ENCODE data around the gene GLS.

Gene GLS

DNA sequence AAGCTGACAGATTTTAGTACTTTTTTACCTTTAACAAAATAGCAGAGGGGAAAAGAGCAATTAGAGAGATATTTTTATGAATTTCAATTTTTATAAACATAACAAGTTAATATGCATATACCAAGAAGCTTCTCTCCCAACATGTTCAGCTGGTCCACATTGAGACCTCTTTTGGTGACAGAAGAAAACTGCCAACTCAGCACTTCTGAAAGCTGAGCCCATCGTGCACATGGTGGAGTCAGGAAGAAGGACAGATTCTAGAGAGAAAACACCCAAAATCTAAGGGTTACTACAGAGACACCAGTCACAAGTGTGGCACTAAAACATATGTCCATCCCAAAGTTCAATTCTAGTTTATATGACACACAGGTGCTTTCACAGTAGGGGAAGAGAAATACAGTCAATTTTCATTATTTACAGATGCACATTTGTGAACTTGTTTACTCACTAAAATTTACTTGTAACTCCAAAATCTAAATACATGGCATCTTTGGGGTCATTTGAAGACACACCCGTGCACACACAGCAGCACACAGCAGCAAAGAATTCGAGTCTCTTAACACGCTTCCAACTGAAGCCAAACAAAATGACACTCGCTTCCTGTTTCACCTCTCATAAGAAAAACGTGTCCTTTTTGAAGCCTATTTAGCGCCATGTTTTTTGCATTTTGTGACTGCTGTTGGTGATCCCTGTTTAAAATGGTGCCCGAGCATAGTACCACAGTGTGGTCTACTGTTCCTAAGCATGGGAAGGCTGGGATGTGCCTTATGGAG lies 101.8 kb downstream of the GLS start:
- Histone ChIP-seq H2BK15ac (ENCODE audit: low read depth, poor library complexity, severe bottlenecking) (no peak overlapping the region), H3K4me2 (ENCODE audit: low read length, poor library complexity, severe bottlenecking) (no peak overlapping the region), H4K91ac (ENCODE audit: low read length) (no peak overlapping the region), H3K14ac (ENCODE audit: low read length in 2 of 2) (no peak overlapping the region), H3K4me3 (ENCODE audit: insufficient read depth in 1 of 2, low read depth in 1 of 2, low read length in 2 of 2) (no peak overlapping the region), H3K23ac (ENCODE audit: low read length in 2 of 2) (no peak overlapping the region), H2BK12ac (ENCODE audit: low read length in 2 of 2) (no peak overlapping the region), H3K36me3 (ENCODE audit: control insufficient read depth in 1 of 2, insufficient read depth in 2 of 2, low read depth in 1 of 2, low read length in 2 of 2) (peaks cover 49 to 100% of the 10 kb centered on the region in 2 experiments), H3K18ac (ENCODE audit: low read depth in 1 of 2, low read length in 2 of 2) (no peak overlapping the region), H3K4ac (ENCODE audit: low read depth in 1 of 2, low read length in 2 of 2) (no peak overlapping the region), H3K27ac (ENCODE audit: low read length, poor library complexity, severe bottlenecking) (no peak overlapping the region), H3K9ac (ENCODE audit: low read length) (no peak overlapping the region), H2BK5ac (ENCODE audit: low read depth, low read length, poor library complexity, severe bottlenecking) (no peak overlapping the region), H4K8ac (ENCODE audit: low read length) (no peak overlapping the region), H3K9me3 (ENCODE audit: control insufficient read depth, low read length) (no peaks in the 10 kb centered on the region), H2BK120ac (ENCODE audit: low read depth, low read length) (no peak overlapping the region), H3K27me3 (ENCODE audit: control insufficient read depth in 1 of 2, insufficient read depth in 1 of 2, low read length in 2 of 2) (no peaks in the 10 kb centered on the region), H3K4me1 (ENCODE audit: control insufficient read depth, insufficient read depth, low read depth, low read length) (peaks cover 11% of the 10 kb centered on the region), H3K79me1 (replicated peaks; ENCODE audit: low read length, poor library complexity, severe bottlenecking) (peaks cover 18% of the 10 kb centered on the region), H2AFZ (ENCODE audit: low read depth, low read length) (no peak overlapping the region), H2AK5ac (ENCODE audit: low read length, severe bottlenecking) (no peak overlapping the region)
- WGBS = 98% methylated on average over 8 of the region's 8 CpGs
- DNase-seq = no peak

DNA sequence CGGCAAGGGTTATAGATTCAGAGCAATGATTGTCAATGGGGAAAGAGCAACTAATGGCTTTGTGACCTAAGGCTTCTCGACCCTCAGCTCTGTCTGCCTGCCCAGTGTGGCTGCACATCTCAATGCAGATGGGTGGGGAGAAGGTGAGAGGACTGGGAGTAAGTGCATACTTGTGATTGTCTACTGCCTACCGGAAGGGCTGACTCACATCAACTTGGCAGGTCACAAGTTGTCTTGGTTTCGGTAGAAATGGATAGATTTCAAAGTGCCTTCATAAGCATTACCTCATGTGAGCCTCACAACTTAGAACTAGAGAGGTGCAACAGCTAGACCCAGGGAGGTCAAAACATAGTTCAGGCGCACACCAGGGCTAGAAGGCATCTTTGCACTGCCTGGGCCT lies 104.0 kb downstream of the GLS start:
- H3K4ac ChIP-seq (ENCODE audit: low read depth in 1 of 2, low read length in 2 of 2) = no peak overlapping the region
- H3K4me3 ChIP-seq (ENCODE audit: insufficient read depth in 1 of 2, low read depth in 1 of 2, low read length in 2 of 2) = no peak overlapping the region
- no peak overlapping the region for H4K91ac ChIP-seq (ENCODE audit: low read length)
- H3K9ac ChIP-seq (ENCODE audit: low read length) = peak overlapping the region; percentile 23
- no peak overlapping the region for H2BK12ac ChIP-seq (ENCODE audit: low read length in 2 of 2)
- H3K23ac ChIP-seq (ENCODE audit: low read length in 2 of 2) = no peak overlapping the region
- H3K27ac ChIP-seq (ENCODE audit: low read length, poor library complexity, severe bottlenecking) = no peak overlapping the region
- no peak overlapping the region for H3K4me2 ChIP-seq (ENCODE audit: low read length, poor library complexity, severe bottlenecking)
- H3K4me1 ChIP-seq (ENCODE audit: control insufficient read depth, insufficient read depth, low read depth, low read length) = peaks cover 9% of the 10 kb centered on the region
- H3K14ac ChIP-seq (ENCODE audit: low read length in 2 of 2) = no peak overlapping the region
- no peak overlapping the region for H2BK15ac ChIP-seq (ENCODE audit: low read depth, poor library complexity, severe bottlenecking)
- no peak overlapping the region for H2BK5ac ChIP-seq (ENCODE audit: low read depth, low read length, poor library complexity, severe bottlenecking)
- H2BK120ac ChIP-seq (ENCODE audit: low read depth, low read length) = no peak overlapping the region
- no peak overlapping the region for H3K18ac ChIP-seq (ENCODE audit: low read depth in 1 of 2, low read length in 2 of 2)
- H2AFZ ChIP-seq (ENCODE audit: low read depth, low read length) = no peak overlapping the region
- H3K9me3 ChIP-seq (ENCODE audit: control insufficient read depth, low read length) = no peaks in the 10 kb centered on the region
- DNase-seq = no peak
- H4K8ac ChIP-seq (ENCODE audit: low read length) = no peak overlapping the region
- no peaks in the 10 kb centered on the region for H3K27me3 ChIP-seq (ENCODE audit: control insufficient read depth in 1 of 2, insufficient read depth in 1 of 2, low read length in 2 of 2)
- no peak overlapping the region for H2AK5ac ChIP-seq (ENCODE audit: low read length, severe bottlenecking)
- peaks cover 17% of the 10 kb centered on the region for H3K79me1 ChIP-seq (replicated peaks; ENCODE audit: low read length, poor library complexity, severe bottlenecking)
- 92% methylated on average over 5 of the region's 5 CpGs for WGBS
- peaks cover 55 to 100% of the 10 kb centered on the region in 2 experiments for H3K36me3 ChIP-seq (ENCODE audit: control insufficient read depth in 1 of 2, insufficient read depth in 2 of 2, low read depth in 1 of 2, low read length in 2 of 2)

DNA sequence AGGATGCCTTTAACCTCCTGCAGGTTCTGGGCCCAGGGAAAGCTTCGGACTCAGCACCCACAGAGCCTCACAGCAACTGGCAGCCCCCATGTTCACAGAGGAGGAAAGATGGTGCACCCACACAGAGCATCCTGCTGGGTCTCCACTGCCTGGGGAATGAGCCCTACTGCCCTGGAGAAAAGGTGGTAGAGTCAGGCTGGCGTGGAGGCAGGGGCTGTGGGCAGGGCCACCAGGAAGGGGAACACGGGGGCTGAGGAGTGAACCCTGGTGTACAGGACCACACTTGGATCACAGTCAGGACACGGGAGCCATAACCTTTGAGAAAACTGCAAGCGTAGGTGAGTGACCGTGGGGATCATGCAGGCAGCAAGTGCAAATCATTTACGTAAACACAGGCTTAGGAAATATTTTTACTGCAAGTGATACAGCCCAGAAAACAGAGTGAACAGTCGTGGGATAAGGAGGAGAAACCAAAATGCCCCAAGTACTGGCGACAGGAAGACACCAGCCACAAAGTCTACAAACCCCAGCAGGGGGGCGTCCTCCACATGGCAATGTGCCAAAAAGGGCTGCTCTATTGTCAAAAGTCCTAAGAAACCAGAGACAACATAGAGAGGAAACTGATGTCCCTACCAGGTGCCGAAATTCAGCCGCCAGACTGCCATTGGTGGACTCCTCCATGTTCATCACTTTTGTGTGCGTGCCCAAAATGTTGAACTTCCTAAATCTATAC lies 105.8 kb downstream of the GLS start:
- Histone ChIP-seq H2AFZ (ENCODE audit: low read depth, low read length) (no peak overlapping the region), H2BK12ac (ENCODE audit: low read length in 2 of 2) (no peak overlapping the region), H2BK5ac (ENCODE audit: low read depth, low read length, poor library complexity, severe bottlenecking) (no peak overlapping the region), H2BK15ac (ENCODE audit: low read depth, poor library complexity, severe bottlenecking) (no peak overlapping the region), H3K18ac (ENCODE audit: low read depth in 1 of 2, low read length in 2 of 2) (no peak overlapping the region), H2BK120ac (ENCODE audit: low read depth, low read length) (no peak overlapping the region), H3K9me3 (ENCODE audit: control insufficient read depth, low read length) (no peaks in the 10 kb centered on the region), H3K4me3 (ENCODE audit: insufficient read depth in 1 of 2, low read depth in 1 of 2, low read length in 2 of 2) (no peak overlapping the region), H3K23ac (ENCODE audit: low read length in 2 of 2) (no peak overlapping the region), H4K8ac (ENCODE audit: low read length) (no peak overlapping the region), H3K36me3 (ENCODE audit: control insufficient read depth in 1 of 2, insufficient read depth in 2 of 2, low read depth in 1 of 2, low read length in 2 of 2) (peaks cover 59 to 100% of the 10 kb centered on the region in 2 experiments), H4K91ac (ENCODE audit: low read length) (no peak overlapping the region), H3K27ac (ENCODE audit: low read length, poor library complexity, severe bottlenecking) (no peak overlapping the region), H3K9ac (ENCODE audit: low read length) (no peak overlapping the region), H3K4ac (ENCODE audit: low read depth in 1 of 2, low read length in 2 of 2) (no peak overlapping the region), H3K79me1 (replicated peaks; ENCODE audit: low read length, poor library complexity, severe bottlenecking) (peaks cover 23% of the 10 kb centered on the region), H3K27me3 (ENCODE audit: control insufficient read depth in 1 of 2, insufficient read depth in 1 of 2, low read length in 2 of 2) (no peaks in the 10 kb centered on the region), H3K4me2 (ENCODE audit: low read length, poor library complexity, severe bottlenecking) (no peak overlapping the region), H3K4me1 (ENCODE audit: control insufficient read depth, insufficient read depth, low read depth, low read length) (peaks cover 3% of the 10 kb centered on the region), H2AK5ac (ENCODE audit: low read length, severe bottlenecking) (no peak overlapping the region), H3K14ac (ENCODE audit: low read length in 2 of 2) (no peak overlapping the region)
- DNase-seq = no peak
- WGBS = 97% methylated on average over 12 of the region's 13 CpGs

DNA sequence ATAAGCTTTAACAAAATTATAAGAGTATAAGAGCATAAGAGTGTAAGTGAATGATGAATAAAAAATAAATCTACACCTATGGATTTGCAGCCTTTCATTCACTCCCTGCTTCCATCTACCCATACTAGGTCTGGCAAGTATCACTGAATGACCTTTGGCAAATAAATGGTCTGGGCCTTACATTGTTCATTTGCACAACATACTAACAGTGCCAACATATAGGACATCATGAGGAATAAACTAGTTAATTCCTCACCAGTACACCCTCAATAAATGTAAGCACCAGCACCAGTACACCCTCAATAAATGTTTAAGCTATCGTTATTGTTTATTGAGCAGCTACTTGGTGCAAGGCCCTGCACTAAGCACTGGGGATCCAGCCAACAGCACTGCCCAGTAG lies 106.5 kb downstream of the GLS start:
- H2BK12ac ChIP-seq (ENCODE audit: low read length in 2 of 2) = no peak overlapping the region
- no peak overlapping the region for H3K27ac ChIP-seq (ENCODE audit: low read length, poor library complexity, severe bottlenecking)
- H3K14ac ChIP-seq (ENCODE audit: low read length in 2 of 2) = no peak overlapping the region
- H3K4me2 ChIP-seq (ENCODE audit: low read length, poor library complexity, severe bottlenecking) = no peak overlapping the region
- H2AFZ ChIP-seq (ENCODE audit: low read depth, low read length) = no peak overlapping the region
- H3K18ac ChIP-seq (ENCODE audit: low read depth in 1 of 2, low read length in 2 of 2) = no peak overlapping the region
- no peak overlapping the region for H3K23ac ChIP-seq (ENCODE audit: low read length in 2 of 2)
- no peak overlapping the region for H4K91ac ChIP-seq (ENCODE audit: low read length)
- no peak overlapping the region for H2AK5ac ChIP-seq (ENCODE audit: low read length, severe bottlenecking)
- no peaks in the 10 kb centered on the region for H3K27me3 ChIP-seq (ENCODE audit: control insufficient read depth in 1 of 2, insufficient read depth in 1 of 2, low read length in 2 of 2)
- H3K36me3 ChIP-seq (ENCODE audit: control insufficient read depth in 1 of 2, insufficient read depth in 2 of 2, low read depth in 1 of 2, low read length in 2 of 2) = peaks cover 59 to 100% of the 10 kb centered on the region in 2 experiments
- no peak overlapping the region for H3K9ac ChIP-seq (ENCODE audit: low read length)
- peaks cover 23% of the 10 kb centered on the region for H3K79me1 ChIP-seq (replicated peaks; ENCODE audit: low read length, poor library complexity, severe bottlenecking)
- no peak overlapping the region for H2BK5ac ChIP-seq (ENCODE audit: low read depth, low read length, poor library complexity, severe bottlenecking)
- H3K4me3 ChIP-seq (ENCODE audit: insufficient read depth in 1 of 2, low read depth in 1 of 2, low read length in 2 of 2) = no peak overlapping the region
- no peaks in the 10 kb centered on the region for H3K9me3 ChIP-seq (ENCODE audit: control insufficient read depth, low read length)
- H3K4me1 ChIP-seq (ENCODE audit: control insufficient read depth, insufficient read depth, low read depth, low read length) = peaks cover 1% of the 10 kb centered on the region
- DNase-seq = no peak
- no peak overlapping the region for H2BK15ac ChIP-seq (ENCODE audit: low read depth, poor library complexity, severe bottlenecking)
- H3K4ac ChIP-seq (ENCODE audit: low read depth in 1 of 2, low read length in 2 of 2) = no peak overlapping the region
- no peak overlapping the region for H4K8ac ChIP-seq (ENCODE audit: low read length)
- WGBS = 100% methylated on average over 1 of the region's 1 CpG
- H2BK120ac ChIP-seq (ENCODE audit: low read depth, low read length) = no peak overlapping the region

Measured in mesenchymal stem cell (in vitro differentiated cells and primary cell).